Measurements from ENCODE around the gene TAF5L.

Gene TAF5L

DNA sequence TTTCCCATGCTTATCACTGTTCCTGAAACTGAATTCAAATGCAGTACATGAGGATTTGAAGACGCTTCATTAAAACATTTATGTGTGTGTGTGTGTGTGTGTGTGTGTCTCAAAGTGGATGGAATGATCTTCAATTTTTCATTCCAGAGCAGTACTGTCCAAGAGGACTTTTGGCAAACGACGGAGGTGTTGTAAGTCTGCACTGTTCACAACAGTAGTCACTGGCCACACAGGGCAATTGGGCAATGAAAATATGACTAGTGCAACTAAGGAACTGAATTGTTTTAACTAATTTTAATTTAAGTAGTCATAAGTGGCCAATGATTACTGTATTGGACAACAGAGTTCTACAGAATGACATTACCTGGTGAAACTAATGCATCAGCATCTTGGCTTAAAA lies 5.0 kb downstream of the TAF5L start:
- Histone ChIP-seq H3K4me3 (ENCODE audit: low read depth, low read length, poor library complexity, severe bottlenecking) (no peak overlapping the region), H3K9me2 (ENCODE audit: low read depth, low read length) (no peaks in the 10 kb centered on the region), H3K79me2 (ENCODE audit: insufficient read depth, low read length) (peaks cover 93% of the 10 kb centered on the region), H3K9ac (ENCODE audit: low read length) (no peak overlapping the region), H3K27ac (ENCODE audit: low read depth, low read length, poor library complexity, severe bottlenecking) (no peak overlapping the region), H3F3A (ENCODE audit: insufficient read depth, low read length) (no peaks in the 10 kb centered on the region), H3K36me3 (ENCODE audit: insufficient read depth, low read length) (peaks cover 5% of the 10 kb centered on the region; the same call in 1 of the 2 replicates), H3K9me3 (ENCODE audit: low read length) (no peaks in the 10 kb centered on the region), H2AFZ (ENCODE audit: low read length) (no peak overlapping the region), H3K4me2 (ENCODE audit: low read length) (no peak overlapping the region), H3K27me3 (ENCODE audit: insufficient read depth, low read length) (no peaks in the 10 kb centered on the region), H3K4me1 (ENCODE audit: insufficient read depth, low read length, severe bottlenecking) (peaks cover 21% of the 10 kb centered on the region), H4K20me1 (ENCODE audit: insufficient read depth, low read length) (no peaks in the 10 kb centered on the region; the same call in 1 of the 2 replicates)
- TF ChIP-seq, protein P1, sequence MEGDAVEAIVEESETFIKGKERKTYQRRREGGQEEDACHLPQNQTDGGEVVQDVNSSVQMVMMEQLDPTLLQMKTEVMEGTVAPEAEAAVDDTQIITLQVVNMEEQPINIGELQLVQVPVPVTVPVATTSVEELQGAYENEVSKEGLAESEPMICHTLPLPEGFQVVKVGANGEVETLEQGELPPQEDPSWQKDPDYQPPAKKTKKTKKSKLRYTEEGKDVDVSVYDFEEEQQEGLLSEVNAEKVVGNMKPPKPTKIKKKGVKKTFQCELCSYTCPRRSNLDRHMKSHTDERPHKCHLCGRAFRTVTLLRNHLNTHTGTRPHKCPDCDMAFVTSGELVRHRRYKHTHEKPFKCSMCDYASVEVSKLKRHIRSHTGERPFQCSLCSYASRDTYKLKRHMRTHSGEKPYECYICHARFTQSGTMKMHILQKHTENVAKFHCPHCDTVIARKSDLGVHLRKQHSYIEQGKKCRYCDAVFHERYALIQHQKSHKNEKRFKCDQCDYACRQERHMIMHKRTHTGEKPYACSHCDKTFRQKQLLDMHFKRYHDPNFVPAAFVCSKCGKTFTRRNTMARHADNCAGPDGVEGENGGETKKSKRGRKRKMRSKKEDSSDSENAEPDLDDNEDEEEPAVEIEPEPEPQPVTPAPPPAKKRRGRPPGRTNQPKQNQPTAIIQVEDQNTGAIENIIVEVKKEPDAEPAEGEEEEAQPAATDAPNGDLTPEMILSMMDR (IDR thresholded peaks at IDR 0.05; ENCODE audit: low read length) = no peak
- no peak for TF ChIP-seq EZH2 (IDR thresholded peaks at IDR 0.05; ENCODE audit: borderline replicate concordance, low read length)

DNA sequence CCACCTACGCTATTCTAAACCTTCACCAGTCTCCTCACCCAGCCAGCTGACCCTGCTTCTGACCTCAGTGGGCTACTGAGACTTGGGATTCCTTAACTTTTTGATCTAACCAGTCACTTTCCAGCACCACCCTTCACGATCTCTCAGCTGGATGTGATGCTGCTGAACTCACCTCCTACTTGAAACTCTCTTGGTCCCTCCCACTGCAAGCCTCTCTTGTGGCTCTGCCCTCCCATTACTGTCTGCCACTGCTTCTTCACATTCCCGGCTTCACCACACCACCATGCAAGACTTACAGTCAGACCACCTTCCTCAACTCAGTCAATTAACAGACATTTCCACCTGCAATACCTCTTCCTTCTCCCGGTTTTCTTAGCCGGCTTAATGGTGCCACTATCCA lies 6.3 kb downstream of the TAF5L start:
- Histone ChIP-seq H3K9ac (ENCODE audit: low read length) (no peak overlapping the region), H3F3A (ENCODE audit: insufficient read depth, low read length) (no peaks in the 10 kb centered on the region), H3K79me2 (ENCODE audit: insufficient read depth, low read length) (peaks cover 95% of the 10 kb centered on the region), H3K9me3 (ENCODE audit: low read length) (no peaks in the 10 kb centered on the region), H3K27me3 (ENCODE audit: insufficient read depth, low read length) (no peaks in the 10 kb centered on the region), H3K4me3 (ENCODE audit: low read depth, low read length, poor library complexity, severe bottlenecking) (no peak overlapping the region), H2AFZ (ENCODE audit: low read length) (no peak overlapping the region), H3K9me2 (ENCODE audit: low read depth, low read length) (no peaks in the 10 kb centered on the region), H3K4me2 (ENCODE audit: low read length) (no peak overlapping the region), H3K4me1 (ENCODE audit: insufficient read depth, low read length, severe bottlenecking) (peaks cover 17% of the 10 kb centered on the region), H3K36me3 (ENCODE audit: insufficient read depth, low read length) (peaks cover 6% of the 10 kb centered on the region; the same call in 1 of the 2 replicates), H3K27ac (ENCODE audit: low read depth, low read length, poor library complexity, severe bottlenecking) (no peak overlapping the region), H4K20me1 (ENCODE audit: insufficient read depth, low read length) (no peaks in the 10 kb centered on the region; the same call in 1 of the 2 replicates)
- TF ChIP-seq EZH2 (IDR thresholded peaks at IDR 0.05; ENCODE audit: borderline replicate concordance, low read length) = no peak
- TF ChIP-seq, protein P1 (IDR thresholded peaks at IDR 0.05; ENCODE audit: low read length) = no peak

DNA sequence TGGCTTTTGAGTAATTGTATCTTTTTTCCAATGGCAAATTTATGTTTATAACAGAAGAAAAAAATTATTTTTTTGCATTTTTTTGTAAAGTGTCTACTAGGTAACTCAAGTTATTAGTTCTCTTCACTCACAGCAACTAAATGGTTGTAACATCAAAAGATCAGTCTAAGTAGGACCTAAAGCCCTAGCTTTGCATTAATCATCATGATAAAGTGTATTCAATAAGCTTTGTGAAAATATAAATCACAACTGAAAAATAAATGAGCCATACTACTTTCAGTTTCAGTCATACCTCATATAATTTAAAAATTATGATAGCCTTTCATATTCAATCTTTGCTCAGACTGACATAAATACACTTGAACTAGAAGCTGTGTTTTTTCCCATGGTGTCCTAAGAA lies 6.9 kb downstream of the TAF5L start:
- Histone ChIP-seq H4K20me1 (ENCODE audit: insufficient read depth, low read length) (no peaks in the 10 kb centered on the region; the same call in 1 of the 2 replicates), H3K36me3 (ENCODE audit: insufficient read depth, low read length) (peaks cover 12% of the 10 kb centered on the region; the same call in 1 of the 2 replicates), H3K27me3 (ENCODE audit: insufficient read depth, low read length) (no peaks in the 10 kb centered on the region), H3K4me1 (ENCODE audit: insufficient read depth, low read length, severe bottlenecking) (peaks cover 11% of the 10 kb centered on the region), H3K9ac (ENCODE audit: low read length) (no peak overlapping the region), H3K9me2 (ENCODE audit: low read depth, low read length) (no peaks in the 10 kb centered on the region), H3K9me3 (ENCODE audit: low read length) (no peaks in the 10 kb centered on the region), H2AFZ (ENCODE audit: low read length) (no peak overlapping the region), H3K27ac (ENCODE audit: low read depth, low read length, poor library complexity, severe bottlenecking) (no peak overlapping the region), H3K4me2 (ENCODE audit: low read length) (no peak overlapping the region), H3K4me3 (ENCODE audit: low read depth, low read length, poor library complexity, severe bottlenecking) (no peak overlapping the region), H3F3A (ENCODE audit: insufficient read depth, low read length) (no peaks in the 10 kb centered on the region), H3K79me2 (ENCODE audit: insufficient read depth, low read length) (peaks cover 90% of the 10 kb centered on the region)
- TF ChIP-seq, protein P1 (IDR thresholded peaks at IDR 0.05; ENCODE audit: low read length) = no peak
- no peak for TF ChIP-seq EZH2 (IDR thresholded peaks at IDR 0.05; ENCODE audit: borderline replicate concordance, low read length)
